ENCODE data around the gene CISH.

The CISH gene

DNA sequence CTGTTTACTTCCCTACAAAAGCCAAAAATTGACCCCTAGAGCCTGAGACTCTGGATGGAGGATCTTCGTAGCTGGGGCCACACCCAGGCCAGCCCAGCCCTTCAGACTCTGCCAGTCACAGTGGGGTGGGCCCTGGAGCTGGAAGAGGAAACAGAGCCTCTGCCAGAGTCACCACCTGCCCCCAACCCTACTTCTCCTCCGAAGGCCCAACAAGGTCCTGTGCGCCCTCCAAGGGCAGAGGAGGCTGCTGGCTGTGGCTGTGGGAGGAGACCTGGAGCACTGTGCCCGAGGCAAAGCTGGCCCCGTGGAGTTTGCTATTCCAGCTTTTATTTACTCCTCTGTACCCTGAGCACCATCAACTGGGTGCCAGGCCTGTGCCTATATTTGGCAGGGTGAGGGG, 19.0 kb downstream of the CISH start:
- no peak for DNase-seq

DNA sequence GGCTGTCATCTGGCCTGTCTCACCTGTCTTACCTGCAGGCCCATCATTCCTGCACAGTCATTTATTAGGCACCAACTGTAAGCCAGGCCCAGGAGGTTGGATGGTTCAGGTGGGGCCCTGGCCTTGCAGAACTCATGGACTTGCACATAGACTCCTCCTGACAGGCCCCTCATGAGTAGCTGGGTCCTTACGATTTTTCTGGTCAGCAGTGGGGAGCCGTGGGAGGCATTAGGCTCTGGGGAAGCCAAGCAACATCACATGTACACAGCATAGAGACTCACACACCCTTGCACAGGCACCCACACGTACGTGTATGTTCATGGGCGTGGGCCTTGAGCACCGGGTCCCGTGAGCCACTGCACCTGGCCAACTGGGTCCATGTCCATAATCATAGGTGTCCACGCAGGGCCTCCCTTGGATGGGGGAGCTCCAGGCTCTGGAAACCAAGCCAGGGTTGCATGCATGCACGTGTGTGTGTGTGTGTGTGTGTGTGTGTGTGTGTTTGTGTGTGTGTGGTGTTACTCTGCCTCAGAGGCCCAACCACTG, 20.3 kb downstream of the CISH start:
- no peak for DNase-seq

GRCh38 chr3:50588759-50589433, 22.7 kb downstream of the CISH start:
- DNase-seq: no peak

GRCh38 chr3:50587806-50588758, 23.5 kb downstream of the CISH start:
- peak; percentile 76 for DNase-seq

- DNase-seq: no peak
Measured at GRCh38 chr3:50587373-50587772, 24.2 kb downstream of the CISH start.

DNA sequence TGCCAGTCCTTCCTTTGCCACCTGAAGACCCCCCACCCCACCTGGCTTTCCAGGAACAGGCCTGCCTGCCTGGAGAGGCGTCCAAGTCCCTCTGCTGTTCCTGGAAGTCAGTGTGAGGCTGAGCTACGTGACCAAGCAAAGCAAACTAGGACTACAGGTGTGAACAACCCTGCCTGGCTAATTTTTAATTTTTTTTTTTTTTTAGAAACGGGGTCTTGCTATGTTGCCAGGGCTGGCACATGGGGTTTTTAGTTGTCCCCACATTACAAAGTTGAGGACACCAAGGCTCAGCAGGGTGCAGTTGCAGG, 24.9 kb downstream of the CISH start:
- no peak for DNase-seq

DNA sequence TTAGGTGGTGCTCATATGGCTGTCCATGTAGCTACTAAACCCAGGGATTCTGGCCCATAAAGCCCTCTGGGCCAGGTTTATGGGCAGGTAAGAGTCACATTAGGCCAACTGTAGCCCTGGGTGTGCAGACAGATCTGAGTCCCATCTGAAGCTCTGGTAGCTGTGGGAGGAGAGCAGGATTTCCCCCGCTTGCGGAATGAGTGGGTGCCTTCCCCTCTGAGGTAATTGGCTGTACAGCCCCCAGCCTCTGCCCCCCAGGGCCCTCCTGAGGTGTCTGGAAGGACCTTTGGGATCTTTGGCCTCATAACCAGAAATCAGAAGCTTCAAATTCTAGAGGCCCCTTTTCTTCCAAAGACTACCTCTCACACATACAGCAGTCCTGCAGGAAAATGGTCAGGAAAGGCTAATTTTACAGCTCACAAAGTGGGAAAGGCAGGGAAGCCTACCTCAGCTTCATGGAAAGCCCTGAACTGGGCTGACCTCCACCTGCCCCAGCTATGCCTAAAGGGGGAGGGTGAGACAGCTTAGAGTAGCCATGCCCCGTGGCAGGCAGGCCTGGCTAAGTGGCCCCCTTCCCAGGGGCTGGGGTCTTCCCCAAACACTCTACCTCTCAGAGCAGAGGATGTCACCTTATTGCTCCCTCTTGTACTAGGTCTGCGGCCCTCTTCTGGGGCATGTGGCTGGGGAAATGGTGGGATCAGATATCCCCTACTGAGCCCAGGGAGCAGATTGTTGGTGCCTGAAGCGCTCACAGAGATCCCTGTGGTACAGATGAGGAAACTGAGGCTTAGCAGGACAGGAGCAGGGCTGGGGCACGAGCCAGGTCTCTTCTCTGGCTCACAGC, 25.4 kb downstream of the CISH start:
- peak; percentile 38 for DNase-seq

DNA sequence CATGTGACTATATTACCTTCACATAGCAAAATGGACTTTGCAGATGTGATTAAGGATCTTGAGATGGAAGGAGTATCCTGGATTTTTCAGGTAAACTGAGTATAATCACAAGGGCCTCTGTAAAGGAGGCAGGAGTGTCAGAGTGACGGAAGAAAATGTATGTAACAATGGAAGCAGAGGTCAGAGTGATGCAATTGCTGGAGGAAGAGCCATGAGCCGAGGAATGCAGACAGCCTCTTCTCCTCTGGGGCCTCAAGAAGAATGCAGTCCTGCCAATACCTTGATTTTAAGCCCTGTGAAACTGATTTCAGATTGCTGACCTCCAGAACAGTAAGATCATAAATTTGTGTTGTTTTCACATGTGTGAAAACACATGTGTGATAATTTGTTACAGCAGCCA, 27.2 kb downstream of the CISH start:
- no peak for DNase-seq

DNA sequence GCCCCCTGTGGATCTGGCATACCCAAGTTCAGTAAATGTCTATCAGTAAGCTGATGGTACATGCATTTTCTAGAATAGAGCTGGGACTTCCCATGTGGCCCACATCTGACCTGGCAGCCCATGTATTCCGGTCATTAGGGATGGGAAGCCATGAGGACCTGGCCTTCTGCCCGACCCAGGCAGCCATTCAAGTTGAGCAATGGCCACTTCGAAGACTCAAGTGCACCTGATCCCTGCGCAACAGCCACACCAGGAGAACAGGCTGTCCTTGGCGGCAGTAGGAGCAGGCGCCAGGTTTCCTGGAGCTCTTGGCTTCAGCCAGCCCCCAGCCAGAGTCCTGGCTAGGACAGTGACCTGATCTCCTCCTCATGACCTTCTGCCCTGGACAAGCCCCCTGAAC, 27.7 kb downstream of the CISH start:
- no peak for DNase-seq

- DNase-seq: no peak
Measured at GRCh38 chr3:50582083-50582482, 29.5 kb downstream of the CISH start.

- DNase-seq: no peak
Measured at GRCh38 chr3:50581459-50581842, 30.1 kb downstream of the CISH start.

DNA sequence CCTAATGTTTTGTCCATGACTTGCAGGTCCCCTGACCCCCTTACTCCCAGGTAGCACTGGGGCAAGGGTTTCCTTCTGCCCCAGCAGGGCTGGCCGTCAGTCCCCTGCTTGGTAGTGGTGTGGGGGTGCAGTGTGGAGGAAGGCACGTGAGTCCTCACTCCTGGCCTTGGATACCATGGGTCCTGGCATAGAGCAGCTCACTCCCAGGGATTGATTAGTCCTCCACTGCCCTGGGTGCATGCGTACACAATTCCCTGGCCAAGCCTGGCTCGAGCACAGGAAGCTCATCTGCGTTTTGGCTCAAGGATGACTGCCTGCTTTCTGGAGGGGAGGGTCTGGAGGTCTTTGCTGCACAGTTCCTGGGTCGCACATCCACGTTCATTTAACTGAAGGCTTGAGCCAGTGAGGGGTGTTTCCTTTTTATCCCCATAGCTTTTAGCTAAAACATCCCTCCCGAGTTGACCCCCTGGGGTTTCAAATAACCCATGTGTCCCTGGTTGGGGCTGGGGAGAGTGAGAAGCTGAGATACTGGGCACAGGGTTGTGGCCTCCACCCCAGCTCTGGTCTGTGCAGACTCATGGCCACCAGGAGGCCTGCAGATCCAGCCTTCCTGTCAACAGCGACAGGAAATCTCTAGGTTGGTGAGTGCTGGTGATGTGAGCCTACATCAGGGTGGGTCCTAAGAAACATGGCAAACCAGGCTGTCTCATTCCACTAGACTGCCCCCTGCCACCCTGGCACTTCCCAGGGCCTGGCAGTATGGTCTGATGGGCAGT, 30.7 kb downstream of the CISH start:
- DNase-seq: no peak

DNA sequence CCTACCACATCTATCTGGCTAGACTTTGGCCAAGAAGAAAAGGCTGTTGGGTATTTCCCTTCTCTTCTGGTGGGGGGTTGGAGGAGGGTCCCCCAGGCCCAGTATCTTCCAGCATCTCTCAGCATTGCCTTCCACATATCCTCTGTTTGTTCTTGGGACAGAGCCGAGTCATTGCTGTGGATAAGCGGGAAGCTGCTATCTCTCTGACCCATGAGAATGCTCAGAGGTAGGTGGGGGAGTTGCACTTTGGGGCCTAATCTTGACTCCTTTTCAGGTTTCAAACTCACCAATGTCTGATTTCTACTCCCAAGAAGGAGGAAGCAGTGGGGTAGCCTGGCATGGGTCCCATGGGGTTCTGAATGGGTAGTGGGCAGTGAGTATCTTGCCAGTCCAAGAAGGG, 34.2 kb downstream of the CISH start:
- DNase-seq: no peak

DNA sequence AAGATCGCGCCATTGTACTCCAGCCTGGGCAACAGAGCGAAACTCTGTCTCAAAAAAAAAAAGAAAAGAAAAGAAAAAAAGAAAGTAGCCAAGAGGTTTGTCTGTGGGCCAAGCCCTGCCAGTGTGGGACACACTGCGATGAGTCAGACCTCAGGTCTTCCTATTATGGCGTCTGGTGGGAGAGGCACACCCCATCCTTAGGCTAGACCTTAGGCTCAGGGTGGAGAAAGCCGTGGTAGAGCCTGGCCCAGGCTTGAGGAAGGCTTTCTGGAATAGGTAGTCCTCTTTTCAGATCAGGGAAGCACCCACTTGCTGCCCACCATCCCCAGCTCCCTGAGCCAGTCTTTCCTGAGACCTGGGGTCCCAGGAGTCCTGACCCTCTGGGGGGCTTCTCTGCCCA, 36.2 kb downstream of the CISH start:
- no peak for DNase-seq

DNA sequence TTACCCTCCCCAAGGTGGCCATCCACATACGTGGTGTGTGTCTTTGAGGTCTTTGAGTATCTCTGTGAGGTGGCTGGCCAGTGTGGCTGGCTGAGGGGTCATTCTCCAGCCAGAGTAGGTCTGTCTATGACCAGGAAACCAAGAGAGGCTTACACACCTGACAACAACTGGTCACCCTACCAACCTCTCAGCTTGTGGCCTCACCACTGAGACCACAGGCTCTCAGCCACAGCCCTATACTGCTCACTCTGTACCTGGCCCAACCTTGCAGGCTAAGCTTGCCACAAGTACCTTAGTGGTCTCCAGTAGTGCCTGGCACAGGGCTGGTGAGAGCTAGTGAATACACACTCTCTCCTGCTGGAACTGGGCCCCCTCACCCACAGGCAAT, 37.1 kb downstream of the CISH start:
- no peak for DNase-seq

DNA sequence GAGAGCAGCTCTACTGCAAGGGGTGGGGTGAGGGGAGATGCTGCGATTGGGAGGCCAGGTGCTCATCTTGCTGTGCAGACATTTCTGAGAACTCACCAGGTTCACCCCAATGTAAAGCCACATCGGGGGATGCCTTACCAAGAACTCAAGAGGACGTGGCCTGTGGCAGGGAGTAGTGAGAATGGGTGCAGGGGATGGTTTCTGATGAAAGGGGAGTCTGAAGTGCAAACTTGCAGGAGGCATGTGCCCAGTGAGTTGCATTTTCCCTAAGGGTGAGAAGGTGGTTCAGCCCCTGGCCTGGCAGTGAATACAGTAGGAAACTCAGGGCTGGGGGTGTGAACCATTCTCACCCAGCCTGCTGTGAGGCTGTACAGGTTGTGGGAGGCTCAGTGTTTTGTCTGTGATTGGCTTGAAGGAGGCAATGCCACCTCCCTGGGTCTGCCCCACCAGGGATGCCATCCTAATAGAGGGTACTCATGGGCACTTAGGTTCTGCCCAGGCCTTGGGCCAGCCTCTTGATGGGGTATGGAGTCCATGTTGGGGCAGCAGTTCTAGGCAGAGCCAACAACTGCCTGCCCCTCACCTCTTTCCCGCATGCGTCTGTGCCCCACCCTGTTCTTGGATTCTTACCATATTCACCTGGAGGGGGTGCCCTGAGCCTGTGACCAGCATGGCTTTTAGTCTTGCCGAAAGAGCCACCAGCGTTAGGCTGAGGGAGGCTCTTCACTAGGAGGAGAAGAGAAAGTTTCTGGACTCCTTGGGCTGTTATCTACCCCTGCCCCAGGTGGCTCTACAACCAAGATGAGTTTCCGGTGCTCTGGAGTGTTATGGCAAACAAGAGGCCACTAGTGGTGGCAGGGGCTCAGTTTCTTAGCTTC, 37.8 kb downstream of the CISH start:
- DNase-seq: peak; percentile 64

DNA sequence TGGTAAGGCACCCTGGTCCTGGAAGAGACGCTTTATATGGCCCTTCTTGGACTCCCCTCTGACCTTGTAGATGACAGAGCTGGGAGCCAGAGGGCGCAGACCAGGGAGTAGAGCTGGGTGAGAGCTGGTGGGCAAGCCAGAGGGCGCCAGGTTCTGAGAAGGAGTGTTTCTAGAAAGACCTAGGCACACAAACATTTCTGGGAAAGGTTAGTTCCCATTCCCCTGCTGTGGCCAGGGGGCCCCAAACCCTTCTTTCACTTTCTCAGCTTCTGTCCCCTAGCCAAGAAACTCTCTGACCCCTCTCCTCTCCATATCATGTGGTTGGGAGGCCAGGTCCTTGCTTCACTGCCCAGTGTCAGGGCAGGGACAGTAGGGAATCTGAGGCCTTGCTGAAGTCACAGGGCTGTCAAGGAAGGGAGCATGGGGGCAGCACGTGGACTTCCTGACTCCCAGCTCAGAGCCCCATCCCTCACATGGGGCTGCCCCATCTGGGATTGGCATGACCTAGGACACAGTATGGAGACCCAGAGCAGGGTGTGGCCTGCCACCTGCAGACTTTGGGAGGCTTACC, 38.7 kb downstream of the CISH start:
- no peak for DNase-seq

GRCh38 chr3:50572158-50572557, 39.4 kb downstream of the CISH start:
- DNase-seq: peak; percentile 76

- DNase-seq: no peak
Measured at GRCh38 chr3:50571486-50571885, 40.1 kb downstream of the CISH start.

DNA sequence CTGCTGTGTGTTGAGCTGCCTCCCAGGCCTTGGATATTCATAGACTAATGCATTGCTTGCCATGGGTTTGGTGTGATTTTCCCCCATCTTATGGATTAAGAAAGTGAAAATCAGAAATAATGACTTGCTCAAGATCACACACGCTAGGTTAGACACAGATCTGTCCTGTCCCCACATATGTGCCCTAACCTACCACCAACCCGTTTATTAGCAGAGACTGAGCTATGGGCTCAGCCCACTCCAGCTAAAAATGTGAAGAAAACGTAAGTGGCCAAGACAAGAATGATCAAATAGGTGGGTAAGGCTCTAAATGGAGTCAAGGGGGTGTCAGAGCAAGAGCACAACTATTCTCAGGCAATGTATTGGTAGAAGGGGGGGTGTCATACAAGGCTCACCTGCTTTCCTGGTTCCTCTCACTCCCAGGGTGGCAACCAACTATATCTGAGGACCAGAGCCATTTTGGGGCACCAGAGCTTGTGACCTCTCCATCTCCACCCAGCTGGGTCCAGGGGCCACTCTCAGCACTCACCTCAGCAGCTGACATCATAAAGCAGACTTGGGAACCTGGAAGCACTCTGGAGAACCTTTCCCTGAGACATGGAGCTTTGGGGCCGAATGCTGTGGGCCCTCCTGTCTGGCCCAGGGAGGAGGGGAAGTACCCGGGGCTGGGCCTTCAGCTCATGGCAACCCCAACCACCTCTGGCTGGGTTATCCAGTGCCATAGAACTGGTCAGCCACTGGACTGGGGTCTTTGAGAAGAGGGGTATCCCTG, 40.9 kb downstream of the CISH start:
- DNase-seq: no peak
